OCI-LY3 (cell line): ENCODE results near the gene METTL16.

Source experiments
- H2AFZ ChIP-seq: fragments of 200-600, 300-600 bp; shearing (Covaris generic); 2 replicates; pipeline ENCODE4 v1.6.0; 2014; ENCODE audit warnings: antibody characterized with exemption, low read depth, low read length
- H3K27ac ChIP-seq: fragments of 200-600, 300-600 bp; sonication (generic); 2 replicates; pipeline ENCODE4 v1.5.1; 2014; ENCODE audit warnings: mild to moderate bottlenecking, low read length, moderate library complexity, mixed read lengths
- H3K27me3 ChIP-seq: fragments of 200-600, 300-600 bp; sonication (generic); 2 replicates; pipeline ENCODE4 v1.6.1; 2014; ENCODE audit warnings: low read depth, low read length, mixed read lengths
- H3K36me3 ChIP-seq: fragments of 200-600, 300-600 bp; sonication (generic); replicated peaks from 2 replicates; pipeline ENCODE3; 2014; ENCODE audit warnings: low read depth, low read length, mixed read lengths
- H3K4me1 ChIP-seq: fragments of 300-600, 200-600 bp; sonication (generic); 2 replicates; pipeline ENCODE4 v1.6.1; 2014; ENCODE audit warnings: low read length, mixed read lengths
- H3K4me2 ChIP-seq: fragments of 200-600, 300-600 bp; sonication (generic); 2 replicates; pipeline ENCODE4 v1.6.1; 2014; ENCODE audit warnings: low read length, mixed read lengths
- H3K4me3 ChIP-seq: fragments of 300-600, 200-600 bp; sonication (generic); 2 replicates; pipeline ENCODE4 v1.5.1; 2014; ENCODE audit warnings: antibody characterized with exemption, mild to moderate bottlenecking, low read length, moderate library complexity
- H3K79me2 ChIP-seq: fragments of 300-600, 200-600 bp; shearing (Covaris generic); 2 replicates; pipeline ENCODE4 v1.6.1; 2014; ENCODE audit warnings: mild to moderate bottlenecking, low read length, mixed read lengths
- H3K9ac ChIP-seq: fragments of 300-600, 200-600 bp; shearing (Covaris generic); 2 replicates; pipeline ENCODE4 v1.6.0; 2014; ENCODE audit warnings: mild to moderate bottlenecking, low read length, moderate library complexity
- H3K9me3 ChIP-seq: fragments of 200-600, 300-600 bp; shearing (Covaris generic); 2 replicates; pipeline ENCODE4 v1.6.1; 2014; ENCODE audit warnings: low read length, mixed read lengths; ENCODE audit not compliant: insufficient read depth
- H4K20me1 ChIP-seq: fragments of 200-600, 300-600 bp; sonication (generic); 2 replicates; pipeline ENCODE4 v1.6.1; 2016; ENCODE audit warnings: low read length, mixed read lengths; ENCODE audit not compliant: insufficient read depth
- CTCF ChIP-seq: fragments of 200-600, 300-600 bp; sonication (generic); IDR thresholded peaks from 2 replicates; pipeline ENCODE4 v1.5.1; 2014; ENCODE audit warnings: antibody characterized with exemption, low read length, low read depth
- EZH2phosphoT487 ChIP-seq: fragments of 200-600 bp; shearing (Covaris generic); IDR thresholded peaks from 2 replicates; pipeline ENCODE4 v1.6.1; 2018; ENCODE audit warnings: antibody characterized with exemption, mixed run types, low read depth

METTL16 gene

GRCh38 chr17:2368359-2368758 lies 143.3 kb downstream of the METTL16 start:
- no peaks in the 10 kb centered on the region for H4K20me1 ChIP-seq
- H3K9me3 ChIP-seq = no peaks in the 10 kb centered on the region
- H3K4me3 ChIP-seq = no peak overlapping the region
- no peak overlapping the region for H2AFZ ChIP-seq
- no peak overlapping the region for H3K9ac ChIP-seq
- no peaks in the 10 kb centered on the region for H3K36me3 ChIP-seq
- no peaks in the 10 kb centered on the region for H3K27me3 ChIP-seq
- no peak overlapping the region for H3K27ac ChIP-seq
- no peaks in the 10 kb centered on the region for H3K79me2 ChIP-seq
- TF ChIP-seq EZH2phosphoT487 = no peak
- TF ChIP-seq CTCF = no peak
- no peaks in the 10 kb centered on the region for H3K4me1 ChIP-seq
- H3K4me2 ChIP-seq = no peak overlapping the region

- Histone ChIP-seq H3K4me2 (no peak overlapping the region), H3K4me3 (no peak overlapping the region), H3K9me3 (no peaks in the 10 kb centered on the region), H3K27me3 (no peaks in the 10 kb centered on the region), H3K79me2 (no peaks in the 10 kb centered on the region), H2AFZ (no peak overlapping the region), H3K4me1 (no peaks in the 10 kb centered on the region), H3K9ac (no peak overlapping the region), H3K27ac (no peak overlapping the region), H4K20me1 (no peaks in the 10 kb centered on the region), H3K36me3 (no peaks in the 10 kb centered on the region)
- TF ChIP-seq CTCF = no peak
- no peak for TF ChIP-seq EZH2phosphoT487
Observed at GRCh38 chr17:2366747-2367494, 144.8 kb downstream of the METTL16 start.
